GM19372 (cell line): ENCODE measurements around the gene WNT7A.

Experiments
- ATAC-seq: cut with Tn5 transposase; IDR thresholded peaks from one replicate; pipeline ENCODE4 v1.9.1; 2021; ENCODE audit warnings: mild to moderate bottlenecking, low read depth, moderate library complexity; ENCODE audit not compliant: unreplicated experiment

WNT7A gene

DNA sequence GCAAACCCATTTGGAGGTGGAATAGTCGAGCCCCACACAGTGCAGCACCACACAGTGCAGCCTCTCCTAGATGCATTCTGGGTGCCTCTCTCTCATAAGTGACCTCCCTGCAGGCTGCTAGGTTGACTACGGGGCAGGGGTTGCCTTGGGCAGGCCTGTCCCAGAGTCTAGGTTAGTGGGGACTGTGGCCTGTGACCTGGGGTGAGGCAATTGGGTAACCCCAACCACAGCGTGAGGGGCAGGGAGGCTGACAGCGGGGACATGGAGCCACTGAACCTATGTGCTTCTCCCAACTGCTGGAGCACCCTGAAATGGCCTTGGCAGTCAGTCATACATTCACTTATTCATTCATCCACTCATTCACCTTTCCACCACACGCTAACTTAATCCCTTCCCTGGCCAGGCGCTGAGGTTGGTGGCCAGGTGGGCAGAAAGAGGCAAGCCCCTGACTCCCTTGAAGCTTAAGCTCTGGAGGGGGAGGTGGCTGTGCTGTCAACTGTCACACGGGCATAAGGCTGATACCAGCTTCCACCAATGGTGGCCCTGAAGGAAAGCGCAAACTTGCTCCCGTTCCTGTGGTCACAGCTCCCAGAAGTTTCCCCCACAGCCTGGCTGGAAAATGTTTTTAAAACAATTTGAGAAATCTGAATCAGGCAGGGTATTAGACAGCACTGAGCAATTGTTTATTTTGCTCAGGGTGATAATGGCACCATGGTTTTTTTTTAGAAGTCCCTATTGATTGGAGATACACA, 46.2 kb downstream of the WNT7A start:
- ATAC-seq = no peak

DNA sequence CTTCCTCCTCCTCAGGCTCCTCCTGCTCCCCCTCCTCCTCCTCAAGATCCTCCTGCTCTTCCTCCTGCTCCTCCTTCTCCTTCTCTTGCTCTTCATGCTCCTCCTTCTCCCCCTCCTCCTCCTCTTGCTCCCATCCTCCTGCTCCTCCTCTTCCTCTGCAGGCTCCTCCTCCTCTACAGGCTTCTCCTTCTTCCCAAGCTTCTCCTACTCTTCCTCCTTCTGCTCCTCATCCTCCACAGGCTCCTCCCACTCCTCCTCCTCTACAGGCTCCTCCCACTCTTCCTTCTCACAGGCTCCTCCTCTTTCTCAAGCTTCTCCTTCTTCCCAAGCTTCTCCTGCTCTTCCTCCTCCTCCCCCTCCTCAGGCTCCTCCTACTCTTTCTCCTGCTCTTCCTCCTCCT, 47.7 kb downstream of the WNT7A start:
- ATAC-seq = no peak

DNA sequence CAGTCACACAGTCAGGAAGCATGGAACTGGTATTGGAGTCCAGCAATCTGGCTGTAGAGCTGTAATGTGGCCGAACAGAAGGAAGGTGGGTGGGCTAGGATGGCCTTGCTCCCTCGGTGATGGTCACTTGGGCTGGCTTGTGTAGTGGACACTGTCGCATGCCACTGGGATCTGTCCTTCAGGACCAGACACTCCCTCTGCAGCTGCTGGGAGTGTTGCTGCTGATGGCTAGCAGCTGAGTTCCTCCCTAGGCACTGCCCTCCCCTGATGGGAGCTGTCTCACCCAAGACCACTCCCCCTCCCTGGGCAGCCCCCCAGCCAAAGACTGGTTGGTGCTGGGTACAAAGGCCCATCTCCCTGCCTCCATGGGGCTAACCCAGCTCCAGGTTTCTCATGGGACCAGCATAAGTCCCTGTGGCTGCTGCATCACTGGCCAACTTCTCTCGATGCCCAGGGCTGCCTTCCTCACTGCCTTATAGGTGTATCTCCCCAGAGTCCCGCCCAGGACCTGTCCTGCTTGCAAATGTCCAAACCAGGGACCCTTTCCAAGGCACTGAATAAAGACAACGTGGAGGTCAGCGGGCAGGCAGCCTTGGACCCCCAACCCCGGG, 48.4 kb downstream of the WNT7A start:
- ATAC-seq = no peak

DNA sequence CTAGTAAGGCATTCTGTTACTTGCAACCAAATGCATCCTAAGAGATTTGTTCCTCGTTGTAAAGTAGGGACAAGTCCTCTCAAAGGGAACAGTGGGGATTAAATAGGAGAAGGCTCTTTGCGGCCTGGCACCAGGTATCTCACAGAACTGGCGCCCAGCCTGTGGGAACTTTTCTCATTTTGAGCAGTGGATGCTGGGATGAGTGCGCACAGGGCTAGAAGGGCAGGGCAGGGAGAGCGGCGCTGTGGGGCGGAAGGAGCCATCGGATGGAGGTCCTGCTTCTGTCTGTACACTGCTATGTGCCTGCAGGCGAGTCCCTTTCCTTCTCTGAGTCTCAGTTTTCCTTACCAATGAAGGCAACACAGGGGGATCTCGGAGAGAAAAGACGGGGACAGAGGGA, 50.6 kb downstream of the WNT7A start:
- ATAC-seq = no peak

DNA sequence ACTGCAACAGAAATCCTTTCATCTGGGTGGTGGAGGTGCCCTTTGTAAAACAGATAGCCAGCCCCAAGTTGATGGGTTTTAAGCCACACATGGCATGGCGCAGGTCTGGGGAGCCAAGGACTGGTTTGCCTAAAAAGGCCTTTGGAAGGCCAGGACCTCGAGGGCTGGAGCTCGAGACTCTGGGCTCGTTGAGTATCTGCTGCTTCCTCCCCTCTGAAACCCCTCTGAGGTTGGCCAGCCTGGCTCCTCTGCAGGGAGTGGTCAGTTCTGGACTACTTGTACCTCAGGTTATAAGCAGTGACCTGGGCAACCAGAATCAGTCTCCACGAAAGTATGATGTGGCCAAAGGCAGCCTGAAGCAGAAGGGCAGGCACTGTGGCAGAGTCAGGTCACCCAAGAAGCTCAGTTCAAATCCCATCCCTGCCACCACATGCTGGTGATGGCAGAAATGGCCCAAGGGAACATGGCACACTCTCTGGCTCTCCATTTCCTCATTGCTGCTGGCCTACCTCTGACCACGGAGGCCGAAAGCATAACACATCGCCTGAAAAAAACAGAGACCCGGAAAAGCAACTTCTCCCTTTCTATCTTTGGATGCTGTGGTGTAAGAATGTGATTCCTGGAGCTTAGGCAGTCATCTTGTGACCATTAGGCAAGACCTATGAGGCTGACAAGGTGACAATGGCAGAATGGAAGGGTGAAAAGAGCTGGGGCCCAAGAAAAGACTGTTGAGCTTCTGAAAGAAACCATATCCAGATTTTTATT, 51.2 kb downstream of the WNT7A start:
- ATAC-seq = no peak

DNA sequence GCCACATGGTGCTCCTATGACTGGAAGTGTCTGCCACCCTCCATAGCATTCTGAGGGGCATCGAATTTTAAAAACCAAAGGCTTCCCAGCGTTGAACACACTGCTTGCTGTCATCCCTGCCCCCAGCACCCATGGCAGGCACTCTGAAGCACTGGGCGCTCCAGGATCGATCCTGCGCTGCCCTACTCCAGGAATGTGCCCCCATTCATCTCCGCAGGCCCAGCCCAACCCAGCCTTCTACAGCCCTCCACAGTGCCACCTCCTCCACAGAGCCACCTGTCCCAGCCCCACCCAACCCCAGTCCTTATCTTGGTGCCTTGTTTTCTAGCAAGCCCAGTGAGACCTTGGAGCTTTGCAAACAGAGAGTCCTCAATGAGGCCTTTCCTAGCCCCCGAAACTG, 52.2 kb downstream of the WNT7A start:
- ATAC-seq = no peak

DNA sequence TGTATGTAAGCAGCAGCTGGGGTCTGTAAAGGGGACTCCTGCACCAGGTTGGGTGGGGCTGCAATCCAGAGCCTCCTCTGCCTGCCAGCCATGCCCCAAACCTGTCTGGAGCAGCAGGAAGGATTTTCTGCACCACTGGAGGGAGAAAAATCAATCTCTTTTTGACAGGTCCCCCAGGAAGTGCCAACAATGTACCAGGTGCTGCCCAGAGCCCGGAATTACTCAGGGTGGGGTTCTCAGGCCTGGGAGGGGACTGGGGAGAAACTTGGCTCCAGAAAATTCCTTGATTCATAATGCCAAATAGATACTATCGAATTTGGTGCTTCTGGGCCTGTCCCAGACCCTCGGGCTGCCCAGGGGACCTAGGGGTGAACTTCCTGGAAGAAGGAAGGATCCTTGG, 52.6 kb downstream of the WNT7A start:
- ATAC-seq = no peak

DNA sequence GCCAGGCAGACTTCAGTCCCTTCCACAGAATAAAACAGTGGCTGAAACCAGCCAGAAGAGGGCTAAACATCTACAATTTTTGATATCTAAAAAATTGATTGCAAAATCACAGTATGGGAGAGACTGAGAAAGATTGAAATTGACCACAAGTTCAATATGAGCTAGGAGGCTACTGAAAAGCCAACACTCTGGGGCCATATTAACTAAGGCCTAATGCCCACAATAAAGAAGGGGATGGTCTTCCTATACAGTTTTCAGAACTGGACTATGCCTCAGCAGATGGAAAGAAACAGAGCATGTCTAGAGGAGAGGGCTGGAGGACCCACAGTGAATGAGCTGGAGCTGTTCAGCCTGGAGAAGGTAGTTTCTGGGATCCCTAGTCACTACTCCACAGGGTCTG, 53.2 kb downstream of the WNT7A start:
- no peak for ATAC-seq

DNA sequence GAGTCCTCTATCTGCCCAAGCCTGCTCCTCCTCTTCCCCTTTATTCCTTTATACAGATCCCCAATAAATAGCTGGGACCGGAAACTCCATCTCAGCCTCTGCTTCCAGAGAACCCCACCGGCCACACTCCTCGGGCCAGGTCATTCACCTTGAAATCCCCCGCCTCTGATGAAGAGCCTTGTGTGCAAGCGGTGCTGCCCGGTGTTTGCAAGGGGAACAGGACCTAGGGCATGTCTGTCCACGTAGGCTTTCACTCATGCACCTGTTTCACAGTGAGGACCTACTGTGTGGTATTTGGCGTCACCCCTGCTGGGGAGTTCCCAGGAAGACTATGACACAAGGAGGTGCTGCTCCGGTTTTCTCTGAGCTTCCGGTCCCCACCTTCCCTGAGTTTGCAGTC, 54.0 kb downstream of the WNT7A start:
- no peak for ATAC-seq

DNA sequence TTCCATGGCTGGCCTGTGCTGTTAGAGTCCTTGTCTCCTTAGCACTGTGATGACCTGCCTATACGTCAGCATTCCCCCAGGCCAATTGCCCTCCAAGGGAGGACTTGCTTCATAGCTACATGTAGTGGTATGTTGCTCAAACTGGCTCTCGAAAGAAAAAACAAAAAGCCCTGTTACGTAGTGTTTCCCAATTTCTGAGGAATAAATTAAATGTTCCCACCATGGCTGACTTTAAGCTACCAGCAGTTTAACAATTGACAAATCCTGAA, 54.6 kb downstream of the WNT7A start:
- ATAC-seq = no peak

DNA sequence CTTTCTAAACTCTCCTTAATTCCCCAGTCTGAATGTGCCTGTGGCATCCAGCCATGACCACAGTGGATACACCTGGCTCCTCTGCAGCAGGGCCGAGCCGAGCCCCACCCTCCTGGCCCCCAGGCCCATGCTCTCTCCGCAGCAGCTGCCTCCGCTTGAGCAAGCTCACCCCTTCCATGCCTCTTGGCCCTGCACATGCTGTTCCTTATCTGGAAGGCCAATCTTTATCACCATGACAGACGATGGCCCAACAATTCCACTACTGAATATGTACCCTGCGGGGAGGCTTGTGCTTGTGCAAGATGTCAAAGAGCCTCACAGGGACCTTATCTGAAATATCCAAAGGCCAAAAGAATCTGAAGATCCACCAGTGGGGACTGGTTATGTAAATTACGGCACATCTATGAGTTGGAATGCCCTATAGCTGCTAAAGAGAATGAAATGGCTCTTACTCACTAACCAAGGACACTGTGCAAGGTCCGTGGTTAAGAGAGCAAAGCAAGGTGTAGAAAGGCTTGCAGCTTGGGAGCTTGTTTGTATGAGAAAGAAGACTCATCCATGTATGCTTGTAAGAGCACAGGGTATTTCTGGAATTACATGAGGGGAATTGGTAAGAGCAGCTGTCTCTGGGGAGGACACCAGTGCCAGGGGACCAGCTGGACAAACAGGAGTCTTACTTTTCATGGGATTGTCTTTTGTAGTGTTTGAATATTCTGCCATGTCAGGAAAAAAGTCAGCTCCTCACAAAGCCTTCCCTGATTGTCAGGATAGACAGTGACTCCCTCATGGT, 55.2 kb downstream of the WNT7A start:
- ATAC-seq = no peak

DNA sequence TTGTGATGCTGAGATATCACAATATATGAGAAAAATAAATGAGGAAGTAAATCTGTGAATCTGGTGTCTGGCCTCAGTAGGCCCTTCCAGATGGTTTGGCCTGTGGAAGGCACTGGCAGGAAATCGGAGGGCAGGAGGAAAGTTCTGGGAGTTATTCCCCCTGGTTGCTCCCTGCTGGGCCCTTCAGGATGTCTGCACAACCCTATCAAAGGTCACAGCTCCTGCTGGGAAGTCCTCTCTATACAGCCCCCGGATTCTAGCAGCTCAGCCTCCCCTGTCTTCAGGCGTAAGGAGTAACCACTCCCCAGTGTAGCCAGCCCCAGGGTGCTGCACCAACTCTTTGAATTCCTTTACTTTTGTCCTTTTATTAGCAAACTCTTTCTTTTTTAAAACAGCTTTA, 56.2 kb downstream of the WNT7A start:
- no peak for ATAC-seq

DNA sequence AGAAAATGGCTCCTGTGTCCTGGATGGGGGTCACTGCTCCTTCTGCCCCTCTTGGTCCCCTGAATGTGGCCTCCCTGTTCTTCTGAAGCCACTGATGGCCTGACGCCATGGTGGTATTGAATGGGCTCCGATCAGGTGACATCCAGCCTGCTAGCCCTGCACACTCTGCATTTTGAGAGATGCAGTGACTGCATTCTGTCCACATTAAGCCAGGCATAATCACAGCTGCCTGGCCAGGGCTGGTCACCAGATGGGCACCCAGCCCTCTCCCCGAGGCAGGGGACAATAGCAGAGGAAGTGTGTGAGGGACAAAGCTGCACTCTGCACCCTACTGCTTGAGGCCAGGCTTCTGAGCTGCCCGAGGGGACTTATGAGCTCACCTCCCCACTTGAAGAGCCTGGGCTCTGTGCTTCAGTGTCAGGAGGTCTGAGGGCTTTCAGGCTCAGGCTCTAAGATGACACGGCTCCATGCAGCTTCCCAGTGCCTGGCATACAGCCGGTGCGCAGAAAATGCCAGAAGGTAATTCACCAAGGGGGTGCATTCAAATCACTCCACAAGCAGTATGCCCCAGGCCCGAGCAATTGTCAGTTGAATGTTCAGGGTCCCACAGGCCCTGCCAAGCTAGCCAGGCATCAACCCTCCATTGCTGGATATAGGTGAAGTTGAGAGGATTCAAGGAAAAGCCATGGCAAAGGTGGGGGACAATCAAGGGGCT, 56.8 kb downstream of the WNT7A start:
- ATAC-seq = no peak

DNA sequence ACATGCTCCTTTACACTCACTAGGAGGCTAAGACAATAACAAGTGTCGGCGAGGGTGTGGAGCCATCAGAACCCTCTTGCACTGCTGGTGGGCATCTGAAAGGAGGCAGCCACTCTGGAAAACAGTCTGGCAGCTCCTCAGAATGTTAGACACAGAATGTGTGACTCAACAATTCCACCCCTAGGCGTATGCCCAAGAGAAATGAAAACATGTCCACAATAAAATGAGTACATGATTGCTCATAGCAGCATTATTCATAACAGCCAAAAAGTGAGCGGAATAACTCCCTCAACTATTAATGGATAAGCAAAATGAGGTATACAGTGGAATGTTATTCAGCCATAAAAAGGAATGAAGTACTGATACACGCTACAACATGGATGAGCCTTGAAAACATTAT, 57.8 kb downstream of the WNT7A start:
- ATAC-seq = no peak

DNA sequence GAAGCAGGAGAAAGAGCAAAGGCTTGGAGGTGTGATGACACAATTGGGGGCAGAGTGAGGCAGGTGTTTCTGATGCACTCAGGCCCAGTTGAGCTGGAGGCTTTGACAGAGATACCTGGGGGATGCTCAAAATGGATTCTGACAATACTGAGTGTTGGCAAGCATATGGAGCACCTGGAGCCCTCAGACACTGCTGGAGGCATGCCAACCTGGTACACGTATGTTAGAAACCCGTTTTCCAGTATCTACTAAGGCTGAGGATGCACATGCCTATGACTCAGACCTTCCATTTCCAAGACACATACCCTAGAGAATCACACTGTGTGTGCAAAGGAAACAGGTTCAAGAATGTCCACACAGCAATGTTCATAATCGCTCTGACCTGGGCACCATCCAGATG, 58.7 kb downstream of the WNT7A start:
- no peak for ATAC-seq

DNA sequence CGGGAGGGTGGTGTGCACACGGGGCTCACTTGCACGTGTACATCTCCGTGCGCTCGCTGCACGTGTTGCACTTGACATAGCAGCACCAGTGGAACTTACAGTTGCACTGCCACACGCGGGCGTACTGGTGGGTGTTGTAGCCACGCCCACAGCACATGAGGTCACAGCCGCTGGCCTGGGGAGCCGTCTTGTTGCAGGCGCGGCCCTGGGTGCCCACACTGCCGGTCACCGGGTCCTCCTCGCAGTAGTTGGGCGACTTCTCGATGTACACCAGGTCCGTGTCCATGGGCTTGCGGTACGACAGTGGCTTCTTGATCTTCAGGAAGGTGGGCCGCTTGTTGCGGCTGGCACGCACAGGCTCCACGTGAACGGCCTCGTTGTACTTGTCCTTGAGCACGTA, 61.0 kb downstream of the WNT7A start:
- no peak for ATAC-seq

DNA sequence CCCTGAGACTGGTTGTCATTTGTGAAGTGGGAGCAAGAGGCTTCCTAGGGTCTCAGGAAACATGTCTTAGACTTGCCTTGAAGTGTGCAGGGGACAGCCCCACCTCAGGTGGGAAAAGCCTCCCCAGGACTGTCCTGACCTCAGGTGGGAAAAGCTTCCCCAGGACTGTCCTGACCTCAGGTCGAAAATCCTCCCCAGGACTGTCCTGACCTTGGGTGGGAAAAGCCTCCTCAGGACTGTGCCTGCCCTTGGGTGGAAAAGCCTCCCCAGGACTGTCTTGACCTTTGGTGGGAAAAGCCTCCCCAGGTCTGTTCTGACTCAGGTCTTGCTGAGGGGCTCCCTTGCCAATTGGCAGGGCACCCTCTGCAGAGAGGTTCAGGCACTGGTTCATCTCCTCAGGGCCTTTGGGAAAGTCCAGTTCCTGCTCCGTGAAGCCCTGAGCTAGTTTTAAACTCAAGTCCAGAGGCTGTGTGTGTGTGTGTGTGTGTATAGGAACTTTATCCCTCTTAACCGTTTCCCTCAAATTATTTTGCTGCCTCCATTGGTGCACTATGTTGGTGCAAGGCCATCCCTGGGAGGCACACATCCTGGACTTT, 64.7 kb downstream of the WNT7A start:
- no peak for ATAC-seq

DNA sequence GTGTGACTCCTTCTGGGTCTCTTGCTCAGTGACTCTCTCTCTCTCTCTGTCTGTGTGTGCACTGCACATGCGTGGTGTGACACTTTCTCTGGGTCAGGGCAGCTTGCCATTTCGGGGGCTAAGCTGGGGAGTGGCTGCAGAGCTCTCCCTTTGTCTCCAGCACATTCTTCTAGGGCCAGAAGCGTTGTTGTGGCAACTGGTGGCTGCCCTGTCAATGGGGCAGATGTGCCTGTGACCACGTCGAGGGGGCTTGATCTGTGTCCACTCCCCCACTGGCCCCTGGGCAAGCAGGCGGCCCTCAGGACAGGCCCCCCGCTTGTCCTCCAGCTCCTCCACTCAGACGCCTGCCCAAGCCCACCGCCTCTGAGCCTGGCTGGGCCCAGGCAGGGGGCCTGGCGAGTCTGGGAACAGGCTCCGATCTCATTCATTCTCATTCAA, 67.8 kb downstream of the WNT7A start:
- ATAC-seq = no peak

DNA sequence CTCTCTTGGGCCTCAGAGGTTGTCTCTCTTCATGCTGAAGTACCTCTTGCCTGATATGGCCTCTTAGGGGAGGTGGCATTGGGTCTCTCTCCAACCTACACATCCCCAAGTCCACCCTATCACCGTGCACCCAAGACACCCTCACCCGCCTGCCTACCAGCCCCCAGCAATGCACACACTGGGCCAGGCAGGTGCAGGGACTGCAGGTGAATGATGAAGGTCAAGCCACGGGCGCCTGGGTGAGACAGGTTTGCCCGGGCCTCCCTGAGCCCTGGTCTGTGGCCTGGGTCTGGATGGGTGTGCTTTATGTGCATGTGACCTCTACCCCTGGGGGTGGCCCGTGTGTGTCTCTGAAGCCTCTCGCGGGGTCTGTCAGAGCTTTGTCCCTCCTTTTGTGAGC, 68.3 kb downstream of the WNT7A start:
- ATAC-seq = no peak

DNA sequence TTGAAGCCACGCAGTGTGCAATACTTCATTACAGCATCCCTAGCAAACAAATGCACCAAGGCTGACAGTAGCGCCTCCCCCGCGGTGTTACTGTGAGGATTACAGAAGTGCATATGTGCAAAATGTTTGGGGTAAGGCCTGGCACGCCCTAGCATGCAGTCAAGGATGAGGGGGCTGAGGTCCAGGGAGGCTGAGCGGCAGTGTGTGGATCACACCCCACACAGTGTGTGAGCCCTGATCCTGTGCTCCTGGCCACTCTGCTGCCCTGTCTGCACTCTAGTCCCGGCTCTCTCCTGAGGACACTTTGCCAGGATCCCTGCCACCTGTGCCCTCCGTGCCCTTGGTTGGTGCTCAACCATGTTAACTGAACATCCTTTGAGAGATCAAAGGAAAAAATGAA, 71.3 kb downstream of the WNT7A start:
- no peak for ATAC-seq
